Hepatocyte (in vitro differentiated cells): ENCODE data around the gene MAGEB17.

ENCODE experiments used
- EZH2 ChIP-seq: fragments of 200-600 bp; sonication (generic); IDR thresholded peaks from 2 replicates; pipeline ENCODE4 v1.6.1; 2016; ENCODE audit warnings: antibody characterized with exemption, mild to moderate bottlenecking, borderline replicate concordance
- EZH2phosphoT487 ChIP-seq: fragments of 200-600 bp; sonication (generic); IDR thresholded peaks from one replicate; pipeline ENCODE4 v1.6.1; 2018; ENCODE audit warnings: antibody characterized with exemption, mild to moderate bottlenecking, low read depth, moderate library complexity; ENCODE audit not compliant: unreplicated experiment, severe bottlenecking
- TF ChIP-seq, protein P1 (sequence below): fragments of 200-600 bp; sonication (generic); IDR thresholded peaks from 2 replicates; pipeline ENCODE4 v1.5.1; 2016; ENCODE audit warnings: antibody characterized with exemption, mild to moderate bottlenecking; ENCODE audit not compliant: poor library complexity

DNA sequence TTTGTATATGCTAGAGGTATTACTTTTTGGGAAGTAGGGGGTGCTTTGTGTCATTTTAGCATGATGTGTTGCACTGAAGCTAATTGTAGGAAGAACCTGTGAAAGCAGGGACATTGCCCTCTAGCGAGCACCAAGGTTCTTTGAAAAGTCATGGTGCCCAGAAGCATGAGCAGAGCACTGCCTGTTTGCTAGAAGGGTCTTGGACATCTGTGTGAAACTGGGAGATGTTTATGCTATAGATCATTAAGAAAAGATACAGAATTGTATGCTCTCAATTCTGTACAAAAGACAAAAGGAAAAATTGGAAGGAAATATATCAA, 29.2 kb upstream of the MAGEB17 start:
- TF ChIP-seq, protein P1, sequence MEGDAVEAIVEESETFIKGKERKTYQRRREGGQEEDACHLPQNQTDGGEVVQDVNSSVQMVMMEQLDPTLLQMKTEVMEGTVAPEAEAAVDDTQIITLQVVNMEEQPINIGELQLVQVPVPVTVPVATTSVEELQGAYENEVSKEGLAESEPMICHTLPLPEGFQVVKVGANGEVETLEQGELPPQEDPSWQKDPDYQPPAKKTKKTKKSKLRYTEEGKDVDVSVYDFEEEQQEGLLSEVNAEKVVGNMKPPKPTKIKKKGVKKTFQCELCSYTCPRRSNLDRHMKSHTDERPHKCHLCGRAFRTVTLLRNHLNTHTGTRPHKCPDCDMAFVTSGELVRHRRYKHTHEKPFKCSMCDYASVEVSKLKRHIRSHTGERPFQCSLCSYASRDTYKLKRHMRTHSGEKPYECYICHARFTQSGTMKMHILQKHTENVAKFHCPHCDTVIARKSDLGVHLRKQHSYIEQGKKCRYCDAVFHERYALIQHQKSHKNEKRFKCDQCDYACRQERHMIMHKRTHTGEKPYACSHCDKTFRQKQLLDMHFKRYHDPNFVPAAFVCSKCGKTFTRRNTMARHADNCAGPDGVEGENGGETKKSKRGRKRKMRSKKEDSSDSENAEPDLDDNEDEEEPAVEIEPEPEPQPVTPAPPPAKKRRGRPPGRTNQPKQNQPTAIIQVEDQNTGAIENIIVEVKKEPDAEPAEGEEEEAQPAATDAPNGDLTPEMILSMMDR, result peak; percentile 32
- TF ChIP-seq EZH2phosphoT487 (no peak), EZH2 (no peak)
